GM21381 (cell line): ENCODE results near the gene TSPAN8.
"Not testable (repeated sequence)": the region's sequence is repeated elsewhere in the genome, so short reads cannot be mapped to it uniquely, and the experiment has no call there.

Experiments used
- ATAC-seq: cut with Tn5 transposase; IDR thresholded peaks from one replicate; pipeline ENCODE4 v1.9.1; 2021; ENCODE audit warnings: mild to moderate bottlenecking, moderate library complexity; ENCODE audit not compliant: unreplicated experiment

Gene TSPAN8

DNA sequence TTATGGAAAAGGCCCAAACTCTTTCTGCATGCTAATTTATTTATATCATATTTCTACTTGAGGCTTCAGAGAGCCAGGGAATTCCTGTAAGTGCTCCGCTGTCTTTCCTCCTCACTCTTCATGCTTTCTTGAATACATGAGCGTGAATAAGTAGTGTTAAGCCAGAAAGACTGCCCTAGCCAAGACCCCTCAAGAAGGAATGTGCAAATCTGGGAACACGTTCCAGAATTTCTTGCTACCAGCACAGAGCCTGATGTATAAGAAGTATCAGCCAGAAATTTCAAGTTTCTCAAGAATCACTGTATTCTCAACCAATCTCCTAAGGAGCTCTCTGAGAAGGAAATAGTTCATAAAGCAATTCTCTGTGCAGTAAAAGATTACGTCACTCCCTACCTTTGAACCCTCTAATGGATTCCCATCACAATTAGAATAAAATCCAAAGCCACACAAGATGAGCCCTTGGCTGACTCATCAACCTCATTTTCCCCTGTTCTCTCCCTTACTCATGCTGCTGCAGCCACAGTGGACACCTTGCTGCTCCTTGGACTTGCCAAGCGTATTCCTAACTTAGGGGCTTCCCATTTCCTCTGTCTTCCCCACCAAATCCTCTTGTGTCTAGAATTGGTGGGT is 6.9 kb upstream of the TSPAN8 start:
- ATAC-seq, result no peak

DNA sequence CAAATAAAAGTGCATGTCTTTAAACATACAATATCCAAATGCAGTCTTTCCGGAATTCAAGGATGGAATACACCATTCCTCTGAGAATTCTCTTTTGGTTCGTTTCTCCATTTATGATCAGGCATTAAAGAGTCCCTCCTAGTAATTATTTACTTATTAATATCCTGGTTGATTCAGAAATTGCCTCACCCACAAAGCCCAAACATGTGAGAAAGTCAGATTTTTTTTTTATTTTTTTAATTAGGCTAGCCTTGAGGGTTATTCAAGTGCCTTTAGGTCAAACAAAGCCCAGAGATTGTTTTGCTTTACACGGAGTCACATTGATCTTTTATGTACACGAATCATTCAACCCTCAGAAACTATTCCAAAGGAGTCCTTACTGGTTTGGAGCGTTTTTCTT is 6.4 kb upstream of the TSPAN8 start:
- ATAC-seq, result no peak

DNA sequence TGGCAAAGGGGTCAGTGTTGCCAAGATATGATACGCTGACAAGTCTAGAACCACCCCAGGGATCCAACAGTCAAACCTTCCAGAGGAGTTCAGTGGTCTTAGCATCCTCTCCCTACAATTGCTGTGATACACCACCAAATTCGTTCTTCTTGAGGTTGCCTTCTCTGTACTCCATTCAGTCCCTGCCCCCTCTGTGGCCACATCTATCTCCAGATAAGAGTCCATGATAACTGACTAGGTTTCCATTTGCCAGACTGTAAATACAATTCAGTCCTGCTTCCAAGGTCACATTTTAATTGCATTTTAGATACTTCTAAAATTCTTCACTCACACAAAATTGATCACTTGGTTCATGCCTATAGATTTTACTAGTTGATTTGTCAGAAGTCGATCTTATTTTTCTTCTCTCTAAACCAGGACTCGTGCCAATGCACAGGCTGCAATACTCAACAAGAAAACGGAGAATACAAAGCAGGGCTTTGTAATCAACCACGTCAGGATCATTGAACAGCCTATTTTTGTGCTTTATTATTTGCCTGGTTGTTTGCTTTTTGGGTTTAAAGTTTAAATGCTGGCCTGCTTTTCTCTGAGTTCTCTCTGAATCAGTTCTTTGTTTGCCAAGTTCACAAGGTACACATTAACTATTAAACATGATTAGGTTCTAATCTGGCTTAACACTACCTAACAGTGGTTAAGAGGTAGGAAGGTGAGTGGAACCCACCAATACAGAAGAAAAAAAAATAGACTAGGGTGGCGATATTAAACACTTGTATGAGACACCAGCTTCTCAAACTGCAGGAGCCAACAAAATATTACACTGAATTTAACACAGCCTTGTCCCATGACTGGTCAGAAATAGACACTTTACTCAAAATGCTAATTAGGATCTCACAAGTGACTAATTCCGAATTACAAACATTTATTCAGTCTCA is 5.3 kb upstream of the TSPAN8 start:
- ATAC-seq, result no peak

DNA sequence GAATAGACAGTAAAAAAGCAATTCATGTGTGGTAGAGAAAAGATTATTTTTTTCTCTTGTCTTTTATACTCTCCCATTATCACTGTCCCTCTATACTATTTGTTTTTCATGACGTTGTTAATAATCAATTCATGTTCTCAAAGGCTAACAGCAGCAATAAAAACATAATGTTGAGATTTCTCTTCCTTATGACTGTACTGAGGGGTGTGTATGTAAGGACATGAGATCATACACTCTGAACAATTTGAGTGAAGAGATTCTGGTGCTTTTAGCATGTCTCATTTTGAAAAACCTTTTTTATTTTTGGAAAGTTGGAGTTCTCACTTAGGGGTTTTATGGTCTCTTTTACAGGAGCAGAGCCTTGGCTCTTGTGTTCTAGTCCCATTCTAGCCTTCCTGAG is 3.8 kb upstream of the TSPAN8 start:
- ATAC-seq, result no peak

DNA sequence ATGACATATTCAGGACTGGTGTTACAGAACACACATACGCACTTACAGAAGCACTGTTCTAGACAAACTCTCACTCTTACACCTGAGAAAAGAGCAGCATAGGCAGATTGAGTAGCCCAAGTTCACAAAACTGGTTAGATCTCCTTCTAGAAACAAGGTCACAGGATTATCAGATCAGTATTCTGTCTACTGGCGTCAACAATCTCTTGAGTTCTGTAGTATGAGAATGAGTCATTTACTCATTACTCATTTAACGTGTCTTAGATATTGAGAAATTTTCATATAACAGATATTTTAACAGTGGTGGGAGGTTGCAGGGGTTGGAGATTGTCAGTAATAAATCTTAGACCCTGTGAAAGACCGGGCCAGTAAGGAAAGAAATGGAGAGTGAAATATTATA is 2.8 kb upstream of the TSPAN8 start:
- no peak for ATAC-seq

DNA sequence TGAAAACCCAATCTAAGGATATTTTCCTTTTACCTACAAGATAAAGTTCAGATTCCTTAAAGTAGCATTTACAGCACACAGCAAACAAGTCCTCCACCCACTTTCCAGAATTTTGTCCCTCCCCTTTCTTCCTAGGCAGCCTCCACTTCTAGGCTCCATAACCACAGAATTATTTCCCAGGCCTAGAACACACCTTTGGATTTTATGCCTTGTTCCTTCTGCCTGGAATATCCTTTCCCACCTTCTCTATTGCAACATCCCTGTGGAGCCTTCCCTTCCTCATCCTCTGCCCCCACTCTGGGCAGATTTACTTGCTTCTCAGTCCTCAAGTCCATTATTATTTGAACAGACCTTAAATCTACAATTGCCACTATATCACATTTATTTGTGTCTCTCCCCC is 2.1 kb upstream of the TSPAN8 start:
- no peak for ATAC-seq

DNA sequence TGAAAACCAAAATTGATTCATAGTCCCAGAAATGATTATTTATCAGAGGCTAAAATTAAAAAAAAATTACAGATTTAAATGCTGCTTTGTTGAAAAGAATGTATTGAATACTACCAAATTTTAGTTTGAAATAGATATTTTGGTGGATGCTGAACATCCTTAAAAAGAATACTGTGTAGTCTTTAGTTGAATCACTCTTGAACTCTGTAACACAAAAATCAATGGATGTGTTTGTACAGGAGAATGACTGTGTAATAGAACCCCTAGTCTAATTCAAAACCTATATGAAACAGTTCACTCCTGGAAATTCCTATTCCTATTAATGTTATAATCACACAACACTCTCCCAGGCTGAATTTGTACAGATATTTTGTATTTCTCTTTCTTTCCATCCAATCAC is 1.5 kb upstream of the TSPAN8 start:
- no peak for ATAC-seq

DNA sequence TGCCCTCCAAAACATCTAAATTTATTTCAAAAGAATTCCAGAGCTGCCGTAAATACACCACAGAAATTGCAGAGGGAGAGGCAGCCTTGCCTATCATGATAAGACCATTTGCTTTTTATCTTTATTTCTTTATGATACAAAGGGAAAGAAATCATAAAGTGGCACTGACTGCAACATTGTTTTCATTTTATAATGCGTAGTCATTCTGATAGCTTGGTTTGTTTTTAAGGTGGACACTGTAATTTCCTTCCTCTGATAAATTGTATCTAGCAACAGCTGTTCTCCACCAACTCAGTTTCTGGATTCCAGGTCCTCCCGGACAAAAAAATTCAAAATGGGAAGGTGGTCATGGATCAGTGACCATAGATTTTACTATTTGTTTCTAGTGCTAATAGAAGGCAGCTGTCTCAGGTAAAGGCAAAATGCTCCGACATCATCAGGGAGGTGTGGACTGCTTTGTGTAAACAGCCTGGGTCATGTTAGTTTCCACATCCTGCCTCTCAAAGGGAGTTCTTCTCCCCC is 623 bp upstream of the TSPAN8 start:
- ATAC-seq, result no peak

DNA sequence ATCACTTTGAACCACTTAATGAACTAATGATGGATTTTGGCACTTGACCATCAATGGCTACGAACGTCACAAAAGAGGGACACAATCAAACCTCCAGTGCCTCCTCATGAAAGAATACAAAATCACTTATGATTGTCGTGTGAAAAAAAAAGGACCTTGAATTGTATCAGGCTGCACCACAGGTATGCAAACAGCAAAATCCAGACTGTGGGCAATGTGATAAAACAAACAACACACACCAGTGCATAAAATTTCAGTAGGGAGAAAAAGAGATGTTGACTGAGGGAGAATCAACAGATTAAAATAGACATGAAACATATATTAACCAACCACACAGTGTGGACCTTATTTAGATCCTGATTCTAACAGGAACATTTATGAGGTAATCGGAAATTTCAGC is 2.6 kb downstream of the TSPAN8 start:
- ATAC-seq, result no peak

DNA sequence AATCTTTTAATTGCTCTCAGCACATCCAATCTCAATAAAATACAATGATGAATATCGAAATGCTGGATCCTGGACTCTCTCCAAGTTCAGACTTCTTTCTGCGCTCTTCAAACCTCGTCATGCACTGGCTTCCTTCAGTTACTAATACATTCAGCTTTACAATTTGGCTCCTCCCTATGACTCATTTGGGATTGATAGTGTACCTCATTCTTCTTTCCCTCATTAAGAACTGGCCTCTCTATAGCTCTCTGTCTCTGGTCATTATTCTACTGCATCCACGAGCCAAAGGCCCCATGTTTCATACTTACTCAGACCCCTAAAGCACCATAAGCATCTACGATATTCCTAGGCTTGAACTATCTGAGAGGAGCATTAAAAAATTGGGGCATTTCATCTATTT is 4.9 kb downstream of the TSPAN8 start:
- no peak for ATAC-seq

DNA sequence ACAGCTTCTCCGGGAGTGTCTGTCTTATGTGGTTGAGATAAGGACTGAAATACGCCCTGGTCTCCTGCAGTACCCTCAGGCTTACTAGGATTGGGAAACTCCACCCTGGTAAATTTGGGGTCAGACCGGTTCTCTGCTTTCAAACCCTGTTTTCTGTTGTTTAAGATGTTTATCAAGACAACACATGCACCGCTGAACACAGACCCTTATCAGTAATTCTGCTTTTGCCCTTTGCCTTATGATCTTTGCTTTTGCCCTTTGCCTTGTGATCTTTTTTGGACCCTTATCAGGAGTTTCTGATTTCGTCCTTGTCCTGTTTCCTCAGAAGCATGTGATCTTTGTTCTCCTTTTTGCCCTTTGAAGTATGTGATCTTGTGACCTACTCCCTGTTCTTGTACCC is 7.8 kb downstream of the TSPAN8 start:
- not testable (repeated sequence) for ATAC-seq

DNA sequence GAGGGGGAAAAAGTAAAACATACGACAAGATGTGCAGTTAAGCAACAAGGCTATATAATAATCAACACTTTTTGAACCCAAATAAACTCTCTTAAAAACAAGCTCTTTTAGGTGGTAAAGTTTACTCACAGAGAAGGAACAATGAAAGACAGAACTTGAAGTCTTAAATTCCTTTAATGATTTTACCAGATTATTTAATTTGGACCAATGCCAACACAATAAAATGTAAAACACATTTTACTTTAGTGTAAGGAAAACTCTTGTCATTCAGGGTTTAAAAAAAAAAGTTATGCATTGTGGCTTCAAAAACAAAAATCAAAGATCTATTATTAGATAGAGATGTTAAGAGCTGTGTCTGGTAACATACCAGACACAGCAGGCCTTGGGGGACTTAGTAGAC is 13.1 kb downstream of the TSPAN8 start:
- ATAC-seq, result no peak

DNA sequence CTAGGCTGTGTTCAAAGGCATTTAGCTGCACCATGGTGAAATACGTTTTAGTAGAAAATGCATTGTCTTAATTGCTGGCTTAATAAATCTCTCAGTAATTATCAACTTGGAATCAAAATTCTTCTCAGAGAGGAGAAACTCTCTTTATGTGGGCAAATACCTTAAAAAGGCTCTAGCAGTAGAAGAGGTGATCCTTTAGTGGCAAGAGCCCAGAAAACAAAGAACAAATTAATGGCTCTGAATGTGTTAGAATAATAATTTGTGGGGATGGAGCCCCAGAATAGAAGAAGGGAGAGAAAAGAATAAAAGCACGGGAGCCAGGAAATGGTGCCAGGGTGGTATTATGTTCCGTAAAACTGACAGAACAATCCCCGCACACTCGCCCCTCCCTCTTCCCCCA is 14.8 kb downstream of the TSPAN8 start:
- no peak for ATAC-seq

DNA sequence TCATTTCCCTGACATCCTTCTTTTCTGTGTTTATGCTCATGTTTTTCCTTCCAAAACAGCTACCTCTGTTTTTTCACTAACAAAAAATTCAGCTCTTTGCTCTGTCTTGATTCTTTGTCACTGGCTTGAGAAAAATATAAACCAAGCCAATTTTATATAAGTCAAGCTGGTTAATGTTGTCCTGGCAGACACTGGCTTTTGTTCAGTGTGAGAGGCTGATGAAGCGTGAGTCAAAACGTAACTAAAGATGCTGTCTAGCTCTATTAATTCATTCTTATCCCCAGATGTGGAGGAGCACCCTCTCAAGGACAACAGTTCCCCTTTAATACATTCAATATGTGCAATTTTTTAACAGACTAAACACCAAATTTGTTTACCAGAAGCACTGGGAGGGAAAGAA is 15.8 kb downstream of the TSPAN8 start:
- ATAC-seq, result no peak

DNA sequence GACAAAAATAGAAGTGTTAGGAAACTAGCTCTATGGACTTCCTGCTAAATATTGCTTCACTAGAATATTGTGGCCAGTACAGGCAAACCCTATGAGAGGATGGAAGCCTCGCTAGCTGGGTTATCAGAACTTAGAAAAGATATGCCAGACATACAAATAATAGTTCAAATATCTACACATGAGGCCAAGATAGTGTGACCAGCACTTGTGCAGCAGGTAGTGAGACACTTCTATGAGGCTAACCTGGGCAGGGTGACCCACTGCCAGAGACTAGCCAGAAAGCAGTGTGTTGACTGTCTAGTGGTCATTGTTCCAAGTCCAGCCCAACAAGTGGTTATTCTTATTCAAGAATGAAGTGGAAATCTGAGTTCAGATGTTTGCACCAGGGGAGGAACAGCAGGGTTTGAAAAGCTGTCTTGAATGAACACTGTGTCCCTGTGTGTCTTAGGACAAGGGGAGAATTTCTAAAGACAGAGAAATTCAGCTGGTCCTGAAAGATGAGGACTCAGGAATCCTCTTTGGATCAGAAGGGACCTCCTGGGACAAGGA is 16.3 kb downstream of the TSPAN8 start:
- ATAC-seq, result no peak

DNA sequence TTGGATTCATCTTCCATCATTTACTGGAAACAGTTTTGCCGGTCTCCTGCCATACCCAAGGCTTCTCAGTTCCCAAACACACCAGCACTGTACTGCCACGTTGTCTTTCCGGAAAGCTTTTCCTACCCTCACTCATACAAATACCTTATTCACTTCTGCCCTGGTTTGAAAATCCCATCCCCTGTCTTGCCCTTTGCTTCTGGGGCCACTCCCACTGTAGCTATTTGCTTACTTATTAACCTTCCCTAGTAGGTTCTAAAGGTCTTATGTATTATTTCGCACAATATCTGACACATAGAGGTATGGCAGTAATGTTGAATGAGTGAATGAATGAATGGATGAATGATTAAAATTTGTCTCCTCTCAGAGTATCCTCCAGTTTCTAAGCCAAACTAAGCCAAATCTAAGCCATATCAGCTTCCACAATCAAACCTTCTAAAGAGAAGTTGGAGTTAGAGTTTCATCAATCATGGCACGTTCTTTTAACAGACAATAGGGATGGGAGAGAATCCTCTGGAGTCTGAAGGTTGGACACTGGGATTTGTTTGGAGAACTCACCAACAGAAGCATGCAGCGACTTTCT is 18.6 kb downstream of the TSPAN8 start:
- ATAC-seq, result no peak

DNA sequence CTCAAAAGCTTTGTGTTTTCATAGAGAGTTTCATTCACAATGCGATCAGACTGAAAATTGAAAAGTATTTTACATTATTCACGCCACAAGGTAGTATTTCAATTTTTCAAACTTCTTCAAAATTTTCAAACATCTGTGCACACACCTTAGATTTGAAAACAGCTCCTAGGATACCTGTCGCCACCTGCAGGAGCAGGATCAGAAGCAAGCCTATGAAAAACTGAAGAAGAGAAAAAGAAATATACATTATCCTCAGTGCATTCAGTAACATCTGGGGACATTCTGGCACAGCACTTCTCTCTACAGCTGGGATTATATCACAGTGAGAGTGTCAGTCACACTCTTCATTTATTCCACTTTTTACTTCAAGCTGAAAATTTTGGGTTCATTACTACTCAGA is 19.8 kb downstream of the TSPAN8 start:
- ATAC-seq, result no peak

DNA sequence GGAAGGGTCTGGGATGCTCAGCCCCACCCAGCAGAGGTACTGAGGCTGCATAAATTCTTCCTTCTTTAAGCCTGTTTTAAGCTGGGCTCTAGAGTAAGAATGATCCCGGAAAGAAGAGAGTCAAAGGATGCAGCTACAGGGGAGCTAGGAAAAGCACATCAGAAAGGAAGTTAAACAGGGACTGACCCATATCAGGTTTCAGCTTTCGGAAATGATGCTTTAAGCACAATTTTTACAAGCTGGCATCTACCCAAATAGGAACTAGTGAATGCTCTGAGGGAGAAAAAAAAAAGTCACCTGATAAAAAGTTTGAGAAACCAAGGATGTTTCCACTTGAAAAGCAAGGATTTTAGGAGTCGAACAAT is 22.0 kb downstream of the TSPAN8 start:
- no peak for ATAC-seq

DNA sequence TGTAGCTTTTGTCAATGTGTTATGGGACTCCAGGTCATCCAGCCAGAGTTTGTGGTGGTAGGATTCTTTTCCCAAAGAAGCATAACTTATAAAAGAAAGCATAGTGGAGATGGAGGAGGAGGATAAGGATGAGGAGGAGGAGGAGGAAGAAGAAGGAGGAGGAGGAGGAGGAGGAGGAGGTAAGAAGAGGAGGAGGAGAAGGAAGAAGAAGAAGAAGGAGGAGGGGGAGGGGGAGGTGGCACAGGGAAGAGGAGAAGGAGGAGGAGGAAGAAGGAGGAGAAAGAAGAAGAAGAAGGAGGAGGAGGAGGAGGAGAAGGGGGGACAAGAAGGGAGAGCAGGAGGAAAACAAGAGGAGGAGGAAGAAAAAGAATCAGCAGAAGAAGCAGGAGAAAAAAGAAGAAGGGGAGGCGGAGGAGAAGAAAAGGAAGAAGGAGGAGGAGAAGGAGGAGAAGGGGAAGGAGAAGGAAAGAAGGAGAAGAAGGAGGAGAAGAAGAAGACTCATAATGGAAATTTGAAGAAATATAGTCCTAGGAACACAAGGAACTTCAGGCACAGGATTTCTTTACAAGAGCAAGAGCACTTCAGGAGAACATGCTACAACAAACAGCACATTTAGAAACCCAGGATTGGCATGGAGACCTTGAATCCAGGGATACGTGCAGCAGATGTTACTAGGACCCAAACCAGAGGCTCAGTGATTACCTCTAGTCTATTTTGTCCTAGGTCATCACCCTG is 22.6 kb downstream of the TSPAN8 start:
- ATAC-seq, result no peak

DNA sequence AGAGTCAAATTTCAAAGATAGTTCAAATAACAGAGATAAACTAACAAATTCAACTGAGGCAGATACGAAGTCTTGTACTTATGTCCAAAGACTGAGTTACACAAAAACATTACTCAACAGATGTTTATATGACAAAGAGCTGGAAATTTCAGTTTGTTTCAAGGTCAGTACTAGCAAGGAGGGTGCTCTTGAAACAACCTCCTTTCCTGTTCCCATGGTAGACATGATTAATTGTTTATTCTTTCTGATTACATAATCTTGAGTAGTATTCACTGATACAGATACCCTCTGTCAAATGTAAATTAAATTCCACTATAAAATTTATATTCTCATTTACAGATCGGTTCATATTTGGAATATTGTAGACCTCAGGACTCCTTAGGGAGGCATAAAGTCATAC is 23.4 kb downstream of the TSPAN8 start:
- no peak for ATAC-seq

DNA sequence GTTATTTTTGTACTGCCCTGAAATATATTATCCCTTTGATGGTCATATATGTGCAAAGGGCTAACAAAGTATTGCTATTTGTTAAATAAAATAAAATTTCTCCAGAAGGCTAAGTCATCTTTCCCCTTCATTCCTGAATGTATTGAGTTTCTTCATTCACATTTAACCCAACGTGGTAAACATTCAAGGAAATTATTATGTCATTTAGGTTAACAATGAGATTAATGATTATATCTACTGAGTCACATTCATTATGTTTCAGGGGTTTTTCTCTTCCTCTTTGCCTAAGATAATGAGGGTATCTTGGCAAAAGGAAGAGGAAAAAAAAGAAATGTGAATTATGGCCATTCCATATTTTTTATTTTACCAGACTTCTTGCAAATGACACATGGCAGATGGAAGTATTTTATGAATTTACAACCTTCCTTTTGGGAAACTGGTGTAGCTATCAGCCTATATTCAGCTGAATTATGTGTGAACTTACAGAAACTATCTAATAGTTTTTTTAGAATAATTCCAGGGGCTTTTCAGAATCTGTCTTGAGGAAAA is 27.2 kb downstream of the TSPAN8 start:
- ATAC-seq, result no peak
